KMS-11 (cell line): ENCODE data around the gene PPP1R15A.
"Not testable (repeated sequence)": the region's sequence is repeated elsewhere in the genome, so short reads cannot be mapped to it uniquely, and the experiment has no call there.

Experiments used
- H2AFZ ChIP-seq: fragments of 200-600 bp; sonication (generic); 2 replicates; pipeline ENCODE4 v1.6.1; 2016; ENCODE audit warnings: antibody characterized with exemption, mixed run types, low read depth
- H3K27ac ChIP-seq: fragments of 200-600 bp; sonication (generic); 2 replicates; pipeline ENCODE4 v1.6.1; 2016; ENCODE audit warnings: mild to moderate bottlenecking, mixed run types
- H3K27me3 ChIP-seq: fragments of 200-600 bp; sonication (generic); 2 replicates; pipeline ENCODE4 v1.6.1; 2017; ENCODE audit warnings: mild to moderate bottlenecking, low read depth, mixed run types, moderate library complexity; ENCODE audit not compliant: insufficient read depth
- H3K36me3 ChIP-seq: fragments of 200-600 bp; sonication (generic); 2 replicates; pipeline ENCODE4 v1.6.1; 2017; ENCODE audit warnings: mild to moderate bottlenecking, mixed run types; ENCODE audit not compliant: insufficient read depth
- H3K4me1 ChIP-seq: fragments of 200-600 bp; sonication (generic); 2 replicates; pipeline ENCODE4 v1.6.1; 2016; ENCODE audit warnings: mild to moderate bottlenecking, low read depth, mixed run types; ENCODE audit not compliant: poor library complexity, severe bottlenecking
- H3K4me2 ChIP-seq: fragments of 200-600 bp; sonication (generic); 2 replicates; pipeline ENCODE4 v1.7.0; 2016; ENCODE audit warnings: mild to moderate bottlenecking, mixed run types
- H3K4me3 ChIP-seq: fragments of 200-600 bp; sonication (generic); IDR thresholded peaks from 2 replicates; pipeline ENCODE4 v1.6.1; 2017; ENCODE audit warnings: low read depth, low read length, mixed read lengths; ENCODE audit not compliant: insufficient read depth
- H3K79me2 ChIP-seq: fragments of 200-600 bp; sonication (generic); 2 replicates; pipeline ENCODE4 v1.6.1; 2016; ENCODE audit warnings: low read depth, mixed run types; ENCODE audit not compliant: insufficient read depth
- H3K9ac ChIP-seq: fragments of 200-600 bp; sonication (generic); 2 replicates; pipeline ENCODE4 v1.6.1; 2016; ENCODE audit warnings: mild to moderate bottlenecking, mixed run types
- H4K20me1 ChIP-seq: fragments of 200-600 bp; sonication (generic); 2 replicates; pipeline ENCODE4 v1.6.1; 2016; ENCODE audit warnings: mild to moderate bottlenecking, mixed run types; ENCODE audit not compliant: insufficient read depth
- TF ChIP-seq, protein P1 (sequence below): fragments of 200-600 bp; sonication (generic); conservative IDR thresholded peaks from 2 replicates; pipeline ENCODE4 v1.6.1; 2017; ENCODE audit warnings: low read depth, mild to moderate bottlenecking, antibody characterized with exemption, low read length, moderate library complexity, mixed read lengths

Gene PPP1R15A

DNA sequence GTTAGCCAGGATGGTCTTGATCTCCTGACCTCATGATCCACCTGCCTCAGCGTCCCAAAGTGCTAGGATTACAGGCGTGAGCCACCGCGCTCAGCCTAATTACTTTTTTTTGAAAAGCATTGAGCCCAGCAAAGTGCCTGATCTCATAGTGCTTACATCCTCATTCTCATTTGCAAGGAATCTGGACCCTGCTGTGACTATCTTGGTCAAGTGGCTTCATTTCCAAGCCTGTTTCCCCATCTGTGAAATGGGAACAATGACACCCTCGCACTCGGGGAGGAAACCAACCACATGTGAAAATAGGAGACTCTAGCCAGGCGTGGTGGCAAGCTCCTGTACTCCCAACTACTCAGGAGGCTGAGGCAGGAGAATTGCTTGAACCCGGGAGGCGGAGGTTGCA, 2.2 kb upstream of the PPP1R15A start:
- Histone ChIP-seq H3K4me1 (peaks cover 20% of the 10 kb centered on the region), H3K27me3 (peaks cover 36% of the 10 kb centered on the region; the same call in 1 of the 2 replicates), H4K20me1 (no peaks in the 10 kb centered on the region), H2AFZ (no peak overlapping the region), H3K4me2 (no peak overlapping the region), H3K36me3 (no peaks in the 10 kb centered on the region), H3K79me2 (peaks cover 26% of the 10 kb centered on the region), H3K9ac (no peak overlapping the region), H3K27ac (no peak overlapping the region), H3K4me3 (no peak overlapping the region)
- TF ChIP-seq, protein P1, sequence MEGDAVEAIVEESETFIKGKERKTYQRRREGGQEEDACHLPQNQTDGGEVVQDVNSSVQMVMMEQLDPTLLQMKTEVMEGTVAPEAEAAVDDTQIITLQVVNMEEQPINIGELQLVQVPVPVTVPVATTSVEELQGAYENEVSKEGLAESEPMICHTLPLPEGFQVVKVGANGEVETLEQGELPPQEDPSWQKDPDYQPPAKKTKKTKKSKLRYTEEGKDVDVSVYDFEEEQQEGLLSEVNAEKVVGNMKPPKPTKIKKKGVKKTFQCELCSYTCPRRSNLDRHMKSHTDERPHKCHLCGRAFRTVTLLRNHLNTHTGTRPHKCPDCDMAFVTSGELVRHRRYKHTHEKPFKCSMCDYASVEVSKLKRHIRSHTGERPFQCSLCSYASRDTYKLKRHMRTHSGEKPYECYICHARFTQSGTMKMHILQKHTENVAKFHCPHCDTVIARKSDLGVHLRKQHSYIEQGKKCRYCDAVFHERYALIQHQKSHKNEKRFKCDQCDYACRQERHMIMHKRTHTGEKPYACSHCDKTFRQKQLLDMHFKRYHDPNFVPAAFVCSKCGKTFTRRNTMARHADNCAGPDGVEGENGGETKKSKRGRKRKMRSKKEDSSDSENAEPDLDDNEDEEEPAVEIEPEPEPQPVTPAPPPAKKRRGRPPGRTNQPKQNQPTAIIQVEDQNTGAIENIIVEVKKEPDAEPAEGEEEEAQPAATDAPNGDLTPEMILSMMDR = no peak

DNA sequence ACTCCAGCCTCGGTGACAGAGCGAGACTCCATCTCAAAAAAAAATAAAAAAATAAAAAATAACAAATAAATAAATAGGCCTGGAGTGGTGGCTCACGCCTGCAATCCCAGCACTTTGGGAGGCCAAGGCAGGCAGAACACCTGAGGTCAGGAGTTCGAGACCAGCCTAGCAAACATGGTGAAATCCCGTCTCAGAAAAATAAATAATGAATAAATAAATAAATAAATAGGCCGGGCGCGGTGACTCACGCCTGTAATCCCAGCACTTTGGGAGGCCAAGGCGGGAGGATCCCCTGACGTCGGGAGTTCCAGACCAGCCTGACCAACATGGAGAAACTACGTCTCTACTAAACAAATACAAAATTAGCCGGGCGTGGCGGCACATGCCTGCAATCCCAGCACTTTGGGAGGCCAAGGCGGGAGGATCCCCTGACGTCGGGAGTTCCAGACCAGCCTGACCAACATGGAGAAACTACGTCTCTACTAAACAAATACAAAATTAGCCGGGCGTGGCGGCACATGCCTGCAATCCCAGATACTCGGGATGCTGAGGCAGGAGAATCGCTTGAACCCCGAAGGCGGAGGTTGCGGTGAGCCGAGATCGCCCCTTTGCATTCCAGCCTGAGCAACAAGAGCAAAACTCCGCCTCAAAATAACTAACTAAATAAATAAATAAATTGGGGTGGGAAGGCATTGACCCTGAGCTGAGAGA, 595 bp upstream of the PPP1R15A start:
- peak overlapping the region; percentile 20; the same call in 1 of the 2 replicates for H3K4me2 ChIP-seq
- not testable (repeated sequence) for H3K27ac ChIP-seq

DNA sequence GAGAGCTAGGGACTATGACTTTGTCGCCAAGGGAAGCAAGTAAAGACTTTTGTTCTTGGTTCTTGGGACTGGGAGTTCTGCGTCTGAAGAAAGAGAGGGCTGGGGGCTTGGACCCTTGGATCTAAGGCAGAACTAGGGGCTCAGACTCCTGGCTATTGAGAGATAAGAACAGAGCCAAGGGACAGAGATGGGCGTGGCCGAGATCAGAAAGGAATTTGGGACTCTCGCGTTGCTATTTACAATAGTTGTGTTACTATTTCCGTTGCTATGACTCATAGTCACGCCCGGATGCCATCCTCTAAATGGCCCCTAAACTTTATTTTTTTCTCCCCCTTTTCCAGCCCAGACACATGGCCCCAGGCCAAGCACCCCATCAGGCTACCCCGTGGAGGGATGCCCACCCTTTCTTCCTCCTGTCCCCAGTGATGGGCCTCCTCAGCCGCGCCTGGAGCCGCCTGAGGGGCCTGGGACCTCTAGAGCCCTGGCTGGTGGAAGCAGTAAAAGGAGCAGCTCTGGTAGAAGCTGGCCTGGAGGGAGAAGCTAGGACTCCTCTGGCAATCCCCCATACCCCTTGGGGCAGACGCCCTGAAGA, 759 bp downstream of the PPP1R15A start:
- Histone ChIP-seq H4K20me1 (no peaks in the 10 kb centered on the region), H3K4me3 (peak overlapping the region; percentile 85), H3K27me3 (peaks cover 9% of the 10 kb centered on the region; the same call in 1 of the 2 replicates), H3K27ac (peak overlapping the region; percentile 98), H3K9ac (peak overlapping the region; percentile 99), H3K4me2 (peak overlapping the region; percentile 80), H3K79me2 (peaks cover 26% of the 10 kb centered on the region), H3K4me1 (peaks cover 38% of the 10 kb centered on the region), H2AFZ (no peak overlapping the region), H3K36me3 (no peaks in the 10 kb centered on the region)
- TF ChIP-seq, protein P1 = 0 out of 2 replicates have a peak, but pooled peaks have one; percentile 0

More for the DNA sequence above, 595 bp upstream of the PPP1R15A start:
- H4K20me1 ChIP-seq, H3K36me3 ChIP-seq, H3K4me3 ChIP-seq: not testable (repeated sequence)
- Histone ChIP-seq H2AFZ (peak overlapping the region; percentile 15; the same call in 1 of the 2 replicates), H3K79me2 (peaks cover 26% of the 10 kb centered on the region), H3K27me3 (peaks cover 22% of the 10 kb centered on the region; the same call in 1 of the 2 replicates), H3K4me1 (peaks cover 26% of the 10 kb centered on the region), H3K9ac (peak overlapping the region; percentile 99; the same call in 1 of the 2 replicates)

DNA sequence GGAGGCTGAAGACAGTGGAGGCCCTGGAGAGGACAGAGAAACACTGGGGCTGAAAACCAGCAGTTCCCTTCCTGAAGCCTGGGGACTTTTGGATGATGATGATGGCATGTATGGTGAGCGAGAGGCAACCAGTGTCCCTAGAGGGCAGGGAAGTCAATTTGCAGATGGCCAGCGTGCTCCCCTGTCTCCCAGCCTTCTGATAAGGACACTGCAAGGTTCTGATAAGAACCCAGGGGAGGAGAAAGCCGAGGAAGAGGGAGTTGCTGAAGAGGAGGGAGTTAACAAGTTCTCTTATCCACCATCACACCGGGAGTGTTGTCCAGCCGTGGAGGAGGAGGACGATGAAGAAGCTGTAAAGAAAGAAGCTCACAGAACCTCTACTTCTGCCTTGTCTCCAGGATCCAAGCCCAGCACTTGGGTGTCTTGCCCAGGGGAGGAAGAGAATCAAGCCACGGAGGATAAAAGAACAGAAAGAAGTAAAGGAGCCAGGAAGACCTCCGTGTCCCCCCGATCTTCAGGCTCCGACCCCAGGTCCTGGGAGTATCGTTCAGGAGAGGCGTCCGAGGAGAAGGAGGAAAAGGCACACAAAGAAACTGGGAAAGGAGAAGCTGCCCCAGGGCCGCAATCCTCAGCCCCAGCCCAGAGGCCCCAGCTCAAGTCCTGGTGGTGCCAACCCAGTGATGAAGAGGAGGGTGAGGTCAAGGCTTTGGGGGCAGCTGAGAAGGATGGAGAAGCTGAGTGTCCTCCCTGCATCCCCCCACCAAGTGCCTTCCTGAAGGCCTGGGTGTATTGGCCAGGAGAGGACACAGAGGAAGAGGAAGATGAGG, 1.5 kb downstream of the PPP1R15A start:
- no peaks in the 10 kb centered on the region for H4K20me1 ChIP-seq
- no peak overlapping the region for H2AFZ ChIP-seq
- H3K27ac ChIP-seq = peak overlapping the region; percentile 98
- peak overlapping the region; percentile 99 for H3K9ac ChIP-seq
- peaks cover 46% of the 10 kb centered on the region for H3K4me1 ChIP-seq
- TF ChIP-seq, protein P1 = 0 out of 2 replicates have a peak, but pooled peaks have one; percentile 3
- peak overlapping the region; percentile 50 for H3K4me3 ChIP-seq
- H3K4me2 ChIP-seq = peak overlapping the region; percentile 80
- H3K36me3 ChIP-seq = no peaks in the 10 kb centered on the region
- H3K79me2 ChIP-seq = peaks cover 26% of the 10 kb centered on the region
- H3K27me3 ChIP-seq = peaks cover 2% of the 10 kb centered on the region; the same call in 1 of the 2 replicates
